ENCODE data around the gene UBXN10.

Gene UBXN10

DNA sequence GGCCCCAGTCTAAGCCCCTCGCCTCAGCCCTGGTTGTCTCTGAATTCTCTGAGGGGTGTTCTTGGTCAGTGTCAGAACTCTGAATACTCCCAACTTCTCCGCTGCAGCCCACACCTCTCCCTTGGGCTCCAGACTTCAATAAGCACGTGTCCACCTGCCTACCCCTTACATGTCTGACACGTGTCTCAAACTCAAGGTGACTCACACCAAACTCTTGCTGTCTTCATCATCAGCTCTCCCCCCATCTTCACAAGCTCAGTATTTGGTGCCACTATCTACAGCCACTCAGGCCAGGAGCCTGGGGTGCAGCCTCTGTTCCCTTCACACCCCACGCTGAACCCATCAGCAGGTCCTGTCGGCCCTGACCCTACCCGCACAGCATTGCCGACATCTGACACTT, 18.8 kb upstream of the UBXN10 start:
- H3K4me1 Mint-ChIP-seq (ENCODE audit: low read depth): peaks cover 5% of the 10 kb centered on the region
- peaks cover 9% of the 10 kb centered on the region for H3K9me3 Mint-ChIP-seq (ENCODE audit: low read depth)

DNA sequence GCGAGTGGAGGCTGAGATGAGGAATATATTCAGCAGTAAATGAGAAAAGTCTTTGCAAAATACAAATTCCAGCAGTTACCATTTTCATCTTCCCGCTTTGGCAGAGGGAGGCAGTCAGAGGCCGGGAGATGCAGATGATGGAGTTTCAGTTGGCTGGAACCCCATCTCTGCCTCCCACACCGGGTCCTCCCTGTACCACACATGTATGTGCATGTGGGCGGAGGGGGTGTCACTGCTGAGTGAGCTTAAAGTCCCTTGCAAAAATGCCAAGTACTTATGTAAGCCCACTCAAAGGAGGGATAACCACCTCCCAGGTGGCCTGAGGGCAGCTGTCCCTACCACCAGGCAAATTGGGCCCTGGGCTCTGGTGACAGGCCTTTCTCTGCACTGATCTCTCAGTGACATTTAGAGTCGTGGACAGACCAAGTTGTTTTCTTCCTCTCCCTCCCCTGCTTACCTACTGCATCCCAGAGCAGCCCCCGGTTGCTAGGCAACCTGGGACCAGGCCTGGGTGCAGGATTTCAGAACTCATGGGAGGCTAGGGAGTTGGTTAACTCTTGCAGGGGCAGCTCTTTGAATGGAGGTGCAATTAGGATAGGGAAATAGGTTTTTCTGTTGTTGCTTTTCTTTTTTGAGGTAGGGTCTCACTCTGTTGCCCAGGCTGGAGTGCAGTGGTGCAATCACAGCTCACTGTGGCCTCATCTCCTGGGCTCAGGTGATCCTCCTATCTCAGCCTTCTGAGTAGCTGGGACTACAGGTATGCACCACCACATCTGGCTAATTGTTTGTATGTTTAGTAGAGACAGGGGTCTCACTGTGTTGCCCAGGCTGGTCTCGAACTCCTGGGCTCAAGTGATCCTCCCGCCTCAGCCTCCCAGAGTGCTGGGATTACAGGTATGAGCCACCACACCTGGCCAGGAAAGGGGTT, 17.1 kb upstream of the UBXN10 start:
- Mint-ChIP-seq H3K27ac (no peak overlapping the region), H3K27me3 (peaks cover 3% of the 10 kb centered on the region), H3K4me3 (no peak overlapping the region)

More for the DNA sequence above, 18.8 kb upstream of the UBXN10 start:
- H3K27me3 Mint-ChIP-seq: peaks cover 3% of the 10 kb centered on the region
- H3K4me3 Mint-ChIP-seq: no peak overlapping the region
- no peak overlapping the region for H3K27ac Mint-ChIP-seq
- H3K36me3 Mint-ChIP-seq: peaks cover 10% of the 10 kb centered on the region

DNA sequence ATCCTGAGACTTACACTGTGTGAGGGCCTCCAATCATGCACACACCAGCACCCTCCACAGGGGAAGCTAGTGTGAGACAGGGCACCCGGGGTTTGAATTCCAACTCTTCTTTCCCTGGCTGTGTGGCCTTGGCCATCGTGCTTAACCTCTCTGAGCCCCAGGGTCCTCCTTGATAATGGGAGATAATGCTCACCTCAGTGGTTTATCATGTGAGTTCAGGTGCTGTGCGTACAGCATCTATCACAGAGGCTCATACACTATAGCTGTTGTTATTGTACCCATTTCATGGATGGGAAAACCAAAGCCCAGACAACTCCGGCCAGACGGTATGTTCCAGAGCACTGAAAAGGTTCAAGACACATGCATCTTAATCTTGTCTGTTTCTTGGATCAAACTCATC, 16.0 kb upstream of the UBXN10 start:
- Mint-ChIP-seq H3K27ac (no peak overlapping the region), H3K4me3 (no peak overlapping the region), H3K4me1 (ENCODE audit: low read depth) (peaks cover 7% of the 10 kb centered on the region), H3K36me3 (peaks cover 4% of the 10 kb centered on the region), H3K9me3 (ENCODE audit: low read depth) (peaks cover 5% of the 10 kb centered on the region), H3K27me3 (peaks cover 3% of the 10 kb centered on the region)

More for the DNA sequence above, 17.1 kb upstream of the UBXN10 start:
- Mint-ChIP-seq H3K4me1 (ENCODE audit: low read depth) (peaks cover 5% of the 10 kb centered on the region), H3K9me3 (ENCODE audit: low read depth) (peaks cover 9% of the 10 kb centered on the region), H3K36me3 (peaks cover 4% of the 10 kb centered on the region)

DNA sequence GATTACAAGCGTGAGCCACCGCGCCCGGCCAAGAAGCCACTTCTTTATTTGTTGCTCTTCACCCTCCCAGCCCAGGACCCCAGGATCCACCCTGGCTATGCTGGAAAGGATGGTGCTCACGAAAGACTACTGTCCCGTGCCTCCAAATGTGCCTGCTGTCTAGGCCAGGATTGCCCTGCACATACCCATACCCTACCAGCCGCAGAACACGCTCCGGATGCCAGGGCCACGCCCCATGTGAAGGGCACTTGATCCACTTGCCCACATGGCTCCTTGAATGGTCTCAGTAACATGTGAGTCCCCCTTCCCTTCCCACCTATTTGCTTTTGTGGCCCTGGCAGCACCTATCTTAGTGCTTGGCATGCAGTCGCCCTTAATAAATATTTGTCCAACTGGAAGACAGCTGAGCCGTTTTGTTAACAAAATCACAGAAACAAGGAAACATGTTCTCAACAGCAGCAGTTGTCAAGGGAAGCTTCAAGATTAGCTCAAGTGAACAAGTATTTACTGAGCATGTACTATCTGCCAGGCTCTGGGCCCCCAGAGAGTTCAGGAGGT, 13.8 kb upstream of the UBXN10 start:
- no peak overlapping the region for H3K27ac Mint-ChIP-seq
- H3K4me1 Mint-ChIP-seq (ENCODE audit: low read depth): peaks cover 12% of the 10 kb centered on the region
- H3K9me3 Mint-ChIP-seq (ENCODE audit: low read depth): no peaks in the 10 kb centered on the region
- H3K27me3 Mint-ChIP-seq: no peaks in the 10 kb centered on the region
- no peak overlapping the region for H3K4me3 Mint-ChIP-seq
- H3K36me3 Mint-ChIP-seq: no peaks in the 10 kb centered on the region

GRCh38 chr1:20174937-20175666, 10.8 kb upstream of the UBXN10 start:
- H3K36me3 Mint-ChIP-seq: no peaks in the 10 kb centered on the region
- H3K4me1 Mint-ChIP-seq (ENCODE audit: low read depth): peaks cover 12% of the 10 kb centered on the region
- H3K4me3 Mint-ChIP-seq: no peak overlapping the region
- H3K27ac Mint-ChIP-seq: no peak overlapping the region
- H3K27me3 Mint-ChIP-seq: no peaks in the 10 kb centered on the region
- H3K9me3 Mint-ChIP-seq (ENCODE audit: low read depth): peaks cover 4% of the 10 kb centered on the region

DNA sequence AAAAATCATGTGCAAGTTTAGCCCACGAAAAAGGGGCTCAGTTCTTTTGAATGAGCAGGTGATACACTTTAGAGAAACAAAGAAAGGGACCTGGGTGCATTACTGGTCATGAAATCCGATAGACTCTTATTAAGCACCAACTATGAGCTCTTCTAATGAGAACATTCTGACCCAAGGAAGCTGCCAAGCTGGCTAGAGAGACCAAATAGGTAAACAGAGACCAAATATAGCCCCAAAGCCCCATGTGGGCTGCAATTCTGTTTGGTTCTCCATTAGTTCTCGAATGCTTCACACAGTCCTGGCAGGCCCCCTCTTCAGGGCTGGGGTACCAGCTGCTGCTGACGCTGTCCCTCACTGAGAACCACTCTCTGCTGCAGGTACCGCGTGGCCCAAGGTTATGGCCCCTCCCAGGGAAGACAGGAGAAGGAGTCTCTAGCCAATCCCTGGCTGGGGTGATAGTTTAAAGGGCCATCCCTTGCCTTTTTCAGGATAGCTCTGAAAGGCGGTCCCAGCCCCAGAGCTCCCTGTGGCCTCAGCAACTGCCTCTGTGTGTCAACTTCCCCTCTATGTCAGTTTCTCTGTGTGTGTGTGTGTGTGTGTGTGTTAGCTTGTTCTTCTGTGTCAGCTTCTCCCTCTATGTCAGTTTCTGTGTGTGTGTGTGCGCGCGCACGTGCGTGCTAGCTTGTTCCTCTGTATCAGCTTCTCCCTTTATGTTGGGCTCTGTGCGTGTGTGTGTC, 7.1 kb upstream of the UBXN10 start:
- H3K4me3 Mint-ChIP-seq: no peak overlapping the region
- H3K27me3 Mint-ChIP-seq: no peaks in the 10 kb centered on the region
- no peaks in the 10 kb centered on the region for H3K36me3 Mint-ChIP-seq
- peaks cover 9% of the 10 kb centered on the region for H3K4me1 Mint-ChIP-seq (ENCODE audit: low read depth)
- H3K9me3 Mint-ChIP-seq (ENCODE audit: low read depth): peaks cover 4% of the 10 kb centered on the region
- no peak overlapping the region for H3K27ac Mint-ChIP-seq

DNA sequence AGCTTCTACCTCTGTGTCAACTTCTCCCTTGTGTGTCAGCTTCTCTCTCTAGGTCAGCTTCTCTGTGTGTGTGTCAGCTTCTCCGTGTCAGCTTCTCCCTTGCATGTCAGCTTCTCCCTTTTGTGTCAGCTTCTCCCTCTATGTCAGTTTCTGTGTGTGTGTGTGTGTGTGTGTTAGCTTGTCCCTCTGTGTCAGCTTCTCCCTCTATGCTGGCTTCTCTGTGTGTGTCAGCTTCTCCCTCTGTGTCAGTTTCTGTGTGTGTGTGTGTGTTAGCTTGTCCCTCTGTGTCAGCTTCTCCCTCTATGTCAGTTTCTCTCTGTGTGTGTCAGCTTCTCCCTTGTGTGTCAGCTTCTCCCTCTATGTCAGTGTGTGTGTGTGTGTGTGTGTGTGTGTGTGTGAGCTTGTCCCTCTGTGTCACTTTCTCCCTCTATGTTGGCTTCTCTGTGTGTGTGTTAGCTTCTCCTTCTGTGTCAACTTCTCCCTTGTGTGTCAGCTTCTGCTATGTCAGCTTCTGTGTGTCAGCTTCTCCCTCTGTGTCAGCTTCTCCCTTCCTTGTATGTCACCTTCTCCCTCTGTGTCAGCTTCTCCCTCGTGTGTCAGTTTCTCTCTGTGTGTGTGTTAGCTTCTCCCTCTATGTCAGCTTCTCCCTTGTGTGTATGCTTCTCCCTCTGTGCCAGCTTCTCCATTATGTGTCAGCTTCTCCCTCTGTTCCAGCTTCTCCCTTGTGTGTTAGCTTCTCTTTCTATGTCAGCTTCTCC, 6.3 kb upstream of the UBXN10 start:
- no peaks in the 10 kb centered on the region for H3K36me3 Mint-ChIP-seq
- H3K27me3 Mint-ChIP-seq: no peaks in the 10 kb centered on the region

DNA sequence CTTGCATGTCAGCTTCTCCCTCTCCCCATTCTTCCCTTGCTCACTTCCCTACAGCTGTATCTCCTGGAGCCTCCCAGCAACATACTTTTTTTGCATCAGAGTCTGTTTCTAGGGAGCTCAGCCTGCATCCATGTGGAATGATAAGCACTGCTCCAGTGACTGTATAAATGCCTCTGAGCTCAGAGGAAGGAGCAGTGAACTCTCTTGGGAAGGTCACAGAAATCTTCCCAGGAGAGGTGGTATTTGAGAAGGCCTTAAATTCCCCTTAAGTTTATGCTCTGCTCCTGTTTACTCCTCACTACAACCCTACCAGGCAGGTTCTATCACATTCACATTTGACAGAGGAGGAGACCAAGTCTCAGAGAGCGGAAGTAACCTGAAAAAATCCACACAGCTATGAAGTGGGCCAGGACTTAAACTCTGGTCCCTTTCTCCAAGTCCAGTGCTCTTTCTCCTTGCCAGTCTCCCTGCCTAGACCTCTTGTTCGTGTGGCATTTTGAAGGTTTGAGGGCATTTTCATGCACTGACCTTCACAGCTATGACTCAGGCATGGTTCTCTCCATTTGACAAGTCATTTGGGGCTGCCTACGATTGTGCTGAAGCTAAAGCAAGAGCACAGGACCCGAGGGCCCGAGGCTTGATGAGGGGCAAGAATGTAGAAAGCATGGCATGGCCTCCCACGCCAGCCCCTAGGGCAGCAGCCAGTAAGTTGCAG, 5.6 kb upstream of the UBXN10 start:
- Mint-ChIP-seq H3K9me3 (ENCODE audit: low read depth) (peaks cover 4% of the 10 kb centered on the region), H3K4me1 (ENCODE audit: low read depth) (peaks cover 17% of the 10 kb centered on the region), H3K36me3 (no peaks in the 10 kb centered on the region), H3K27me3 (no peaks in the 10 kb centered on the region), H3K27ac (no peak overlapping the region), H3K4me3 (no peak overlapping the region)

More for the DNA sequence above, 6.3 kb upstream of the UBXN10 start:
- peaks cover 4% of the 10 kb centered on the region for H3K9me3 Mint-ChIP-seq (ENCODE audit: low read depth)
- peaks cover 16% of the 10 kb centered on the region for H3K4me1 Mint-ChIP-seq (ENCODE audit: low read depth)
- no peak overlapping the region for H3K4me3 Mint-ChIP-seq
- no peak overlapping the region for H3K27ac Mint-ChIP-seq

DNA sequence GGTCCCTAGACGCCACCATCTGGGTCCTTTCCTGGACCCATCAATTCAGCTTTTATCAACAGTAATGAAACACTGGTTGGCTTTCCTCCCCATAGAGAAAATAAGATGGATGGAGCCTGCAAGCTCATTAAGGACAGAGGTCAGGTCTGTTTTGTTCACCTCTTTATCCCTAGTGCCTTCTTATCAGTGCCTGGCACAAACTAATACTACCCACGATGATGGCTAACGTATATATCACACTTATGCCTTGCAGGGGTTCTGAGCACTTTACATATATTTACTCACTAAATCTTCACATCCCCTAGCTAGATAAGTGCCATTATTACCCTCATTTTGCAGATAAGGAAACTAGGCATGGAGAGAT, 5.1 kb upstream of the UBXN10 start:
- H3K9me3 Mint-ChIP-seq (ENCODE audit: low read depth): peaks cover 4% of the 10 kb centered on the region
- peaks cover 21% of the 10 kb centered on the region for H3K4me1 Mint-ChIP-seq (ENCODE audit: low read depth)
- no peaks in the 10 kb centered on the region for H3K36me3 Mint-ChIP-seq
- H3K4me3 Mint-ChIP-seq: no peak overlapping the region
- H3K27ac Mint-ChIP-seq: no peak overlapping the region
- no peaks in the 10 kb centered on the region for H3K27me3 Mint-ChIP-seq

DNA sequence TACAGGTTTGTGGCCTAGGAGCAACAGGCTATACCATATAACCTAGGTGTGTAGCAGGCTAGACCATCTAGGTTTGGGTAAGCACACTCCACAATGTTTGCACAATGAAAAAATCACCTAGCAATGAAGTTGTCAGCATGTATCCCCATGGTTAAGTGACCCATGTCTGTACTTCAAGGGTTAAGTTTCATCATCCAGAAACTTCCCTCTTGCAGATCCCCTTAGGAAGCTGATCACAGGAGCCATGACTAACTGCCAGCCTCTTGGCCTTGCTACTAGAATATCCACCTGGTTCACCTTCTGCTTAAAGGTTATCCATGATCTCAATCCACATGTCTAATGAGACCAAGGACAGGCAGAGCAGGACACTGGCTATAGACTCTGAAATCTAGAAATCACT, 3.5 kb upstream of the UBXN10 start:
- Mint-ChIP-seq H3K36me3 (no peaks in the 10 kb centered on the region), H3K4me1 (ENCODE audit: low read depth) (peaks cover 33% of the 10 kb centered on the region), H3K27me3 (no peaks in the 10 kb centered on the region), H3K27ac (no peak overlapping the region), H3K9me3 (ENCODE audit: low read depth) (peaks cover 4% of the 10 kb centered on the region), H3K4me3 (no peak overlapping the region)

GRCh38 chr1:20183035-20183434, 2.9 kb upstream of the UBXN10 start:
- Mint-ChIP-seq H3K9me3 (ENCODE audit: low read depth) (peaks cover 4% of the 10 kb centered on the region), H3K4me1 (ENCODE audit: low read depth) (peaks cover 39% of the 10 kb centered on the region), H3K36me3 (no peaks in the 10 kb centered on the region), H3K27me3 (peaks cover under 1% of the 10 kb centered on the region), H3K27ac (no peak overlapping the region), H3K4me3 (no peak overlapping the region)

DNA sequence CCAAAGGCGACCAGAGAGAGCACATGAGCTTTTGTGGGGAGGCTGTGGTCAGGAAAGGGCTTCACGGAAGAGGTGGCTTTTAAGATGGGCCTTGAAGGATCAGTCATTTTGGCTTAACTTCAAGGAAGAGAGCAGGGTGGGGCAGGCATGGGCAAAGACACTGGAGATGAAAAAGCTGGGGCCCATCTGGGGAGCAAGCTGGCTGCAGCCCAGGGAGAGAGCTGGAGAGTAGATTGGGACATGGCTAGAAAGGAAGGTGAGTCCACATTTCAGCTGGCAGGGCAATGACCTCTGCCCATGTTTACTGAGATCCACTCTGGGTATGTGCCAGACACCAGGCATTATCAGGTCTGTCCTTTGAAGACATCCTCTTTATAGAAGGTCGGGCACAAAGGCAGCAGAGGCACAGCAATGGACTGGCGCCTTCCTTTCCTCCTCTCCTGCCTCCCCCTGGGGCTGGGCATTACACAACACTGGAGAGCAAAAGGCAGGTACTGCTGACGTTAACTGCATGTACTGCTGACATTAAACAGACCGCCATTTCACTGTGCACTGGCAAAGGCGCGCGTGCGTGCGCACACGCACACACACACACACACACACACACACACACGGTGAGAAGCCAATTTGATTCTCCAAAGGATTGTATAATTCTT, 2.2 kb upstream of the UBXN10 start:
- no peak overlapping the region for H3K27ac Mint-ChIP-seq
- peaks cover 45% of the 10 kb centered on the region for H3K4me1 Mint-ChIP-seq (ENCODE audit: low read depth)
- no peak overlapping the region for H3K4me3 Mint-ChIP-seq
- H3K36me3 Mint-ChIP-seq: no peaks in the 10 kb centered on the region
- peaks cover 3% of the 10 kb centered on the region for H3K27me3 Mint-ChIP-seq
- peaks cover 4% of the 10 kb centered on the region for H3K9me3 Mint-ChIP-seq (ENCODE audit: low read depth)

GRCh38 chr1:20184481-20184900, 1.4 kb upstream of the UBXN10 start:
- Mint-ChIP-seq H3K4me1 (ENCODE audit: low read depth) (peaks cover 46% of the 10 kb centered on the region), H3K36me3 (no peaks in the 10 kb centered on the region), H3K4me3 (peak overlapping the region; percentile 46), H3K27me3 (peaks cover 3% of the 10 kb centered on the region), H3K9me3 (ENCODE audit: low read depth) (peaks cover under 1% of the 10 kb centered on the region), H3K27ac (no peak overlapping the region)
